Measurements from ENCODE around the gene NUDT16L1.

Gene NUDT16L1

DNA sequence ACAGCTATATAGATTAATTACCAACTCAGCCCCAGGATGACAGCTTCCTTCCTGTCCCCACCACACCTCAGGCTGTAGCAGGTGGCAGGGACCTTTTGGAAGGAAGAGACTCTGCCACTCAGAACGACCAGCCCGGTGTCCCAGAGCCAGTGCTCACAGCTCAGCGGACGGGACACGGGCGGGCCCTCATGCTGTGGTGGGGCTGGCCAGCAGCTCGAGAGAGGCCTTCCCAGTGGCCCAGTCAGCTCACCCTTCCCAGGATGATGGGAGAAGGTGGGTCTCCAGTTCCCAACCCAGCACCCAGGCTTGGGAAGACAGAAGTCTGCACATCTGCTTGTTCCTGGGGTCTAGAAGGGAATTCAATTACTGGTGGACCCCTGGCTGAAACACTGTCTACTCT is 10.5 kb downstream of the NUDT16L1 start:
- Histone ChIP-seq H3K36me3 (replicated peaks; ENCODE audit: insufficient read depth, low read length) (no peaks in the 10 kb centered on the region), H3K4me2 (ENCODE audit: low read depth, low read length) (no peak overlapping the region), H3K9me3 (replicated peaks; ENCODE audit: insufficient read depth, low read length) (no peaks in the 10 kb centered on the region), H3K79me2 (ENCODE audit: low read length) (no peaks in the 10 kb centered on the region), H3K27me3 (replicated peaks; ENCODE audit: insufficient read depth, low read length) (no peaks in the 10 kb centered on the region), H3F3A (ENCODE audit: insufficient read depth, low read length) (no peaks in the 10 kb centered on the region), H4K20me1 (ENCODE audit: insufficient read depth, low read length) (no peaks in the 10 kb centered on the region), H3K9me2 (replicated peaks; ENCODE audit: insufficient read depth, low read length) (no peaks in the 10 kb centered on the region), H3K27ac (ENCODE audit: low read length) (no peak overlapping the region), H2AFZ (ENCODE audit: low read length) (no peak overlapping the region), H3K4me3 (ENCODE audit: low read length) (no peak overlapping the region), H3K9ac (ENCODE audit: low read length) (no peak overlapping the region), H3K4me1 (ENCODE audit: low read length) (no peaks in the 10 kb centered on the region)
- no peak for TF ChIP-seq EZH2phosphoT487 (IDR thresholded peaks at IDR 0.05; ENCODE audit: low read length)
- TF ChIP-seq, protein P1, sequence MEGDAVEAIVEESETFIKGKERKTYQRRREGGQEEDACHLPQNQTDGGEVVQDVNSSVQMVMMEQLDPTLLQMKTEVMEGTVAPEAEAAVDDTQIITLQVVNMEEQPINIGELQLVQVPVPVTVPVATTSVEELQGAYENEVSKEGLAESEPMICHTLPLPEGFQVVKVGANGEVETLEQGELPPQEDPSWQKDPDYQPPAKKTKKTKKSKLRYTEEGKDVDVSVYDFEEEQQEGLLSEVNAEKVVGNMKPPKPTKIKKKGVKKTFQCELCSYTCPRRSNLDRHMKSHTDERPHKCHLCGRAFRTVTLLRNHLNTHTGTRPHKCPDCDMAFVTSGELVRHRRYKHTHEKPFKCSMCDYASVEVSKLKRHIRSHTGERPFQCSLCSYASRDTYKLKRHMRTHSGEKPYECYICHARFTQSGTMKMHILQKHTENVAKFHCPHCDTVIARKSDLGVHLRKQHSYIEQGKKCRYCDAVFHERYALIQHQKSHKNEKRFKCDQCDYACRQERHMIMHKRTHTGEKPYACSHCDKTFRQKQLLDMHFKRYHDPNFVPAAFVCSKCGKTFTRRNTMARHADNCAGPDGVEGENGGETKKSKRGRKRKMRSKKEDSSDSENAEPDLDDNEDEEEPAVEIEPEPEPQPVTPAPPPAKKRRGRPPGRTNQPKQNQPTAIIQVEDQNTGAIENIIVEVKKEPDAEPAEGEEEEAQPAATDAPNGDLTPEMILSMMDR (IDR thresholded peaks at IDR 0.05; ENCODE audit: low read length), result no peak
- no peak for TF ChIP-seq EZH2 (optimal IDR thresholded peaks at IDR 0.05; ENCODE audit: low read depth, low read length)
- no peak for DNase-seq

- Histone ChIP-seq H4K20me1 (ENCODE audit: insufficient read depth, low read length) (no peaks in the 10 kb centered on the region), H3K36me3 (replicated peaks; ENCODE audit: insufficient read depth, low read length) (no peaks in the 10 kb centered on the region), H3K27me3 (replicated peaks; ENCODE audit: insufficient read depth, low read length) (no peaks in the 10 kb centered on the region), H3K27ac (ENCODE audit: low read length) (no peak overlapping the region), H3K4me2 (ENCODE audit: low read depth, low read length) (no peak overlapping the region), H3K9me2 (replicated peaks; ENCODE audit: insufficient read depth, low read length) (no peaks in the 10 kb centered on the region), H3F3A (ENCODE audit: insufficient read depth, low read length) (no peaks in the 10 kb centered on the region), H3K4me3 (ENCODE audit: low read length) (no peak overlapping the region), H3K4me1 (ENCODE audit: low read length) (no peaks in the 10 kb centered on the region), H3K79me2 (ENCODE audit: low read length) (no peaks in the 10 kb centered on the region), H2AFZ (ENCODE audit: low read length) (no peak overlapping the region), H3K9me3 (replicated peaks; ENCODE audit: insufficient read depth, low read length) (no peaks in the 10 kb centered on the region), H3K9ac (ENCODE audit: low read length) (no peak overlapping the region)
- no peak for DNase-seq
- TF ChIP-seq EZH2phosphoT487 (IDR thresholded peaks at IDR 0.05; ENCODE audit: low read length), result no peak
- no peak for TF ChIP-seq EZH2 (optimal IDR thresholded peaks at IDR 0.05; ENCODE audit: low read depth, low read length)
- TF ChIP-seq, protein P1 (IDR thresholded peaks at IDR 0.05; ENCODE audit: low read length), result no peak
Observed at GRCh38 chr16:4704491-4704890, 11.1 kb downstream of the NUDT16L1 start.

DNA sequence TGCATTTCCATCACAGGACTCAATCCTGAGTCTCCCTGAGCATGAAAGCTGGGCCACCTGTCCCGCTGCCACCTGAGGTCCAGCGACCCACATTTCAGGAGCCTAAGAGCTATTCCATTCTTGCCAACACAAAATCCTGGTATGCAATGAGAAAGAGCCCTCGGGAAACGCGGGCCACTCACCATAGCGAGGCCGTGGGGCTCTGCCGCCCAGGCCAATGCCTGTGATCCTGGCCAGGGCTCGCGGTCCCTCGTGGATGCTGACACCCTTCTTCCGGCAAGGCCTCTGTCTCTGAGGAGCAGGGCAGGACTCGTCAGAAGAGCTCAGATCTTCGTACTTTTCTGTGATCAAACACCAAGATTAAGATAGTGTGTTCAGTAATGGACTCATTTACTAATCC is 11.6 kb downstream of the NUDT16L1 start:
- Histone ChIP-seq H3F3A (ENCODE audit: insufficient read depth, low read length) (no peaks in the 10 kb centered on the region), H3K4me1 (ENCODE audit: low read length) (no peaks in the 10 kb centered on the region), H3K4me2 (ENCODE audit: low read depth, low read length) (no peak overlapping the region), H3K4me3 (ENCODE audit: low read length) (no peak overlapping the region), H3K79me2 (ENCODE audit: low read length) (no peaks in the 10 kb centered on the region), H3K9me3 (replicated peaks; ENCODE audit: insufficient read depth, low read length) (no peaks in the 10 kb centered on the region), H3K36me3 (replicated peaks; ENCODE audit: insufficient read depth, low read length) (no peaks in the 10 kb centered on the region), H3K9me2 (replicated peaks; ENCODE audit: insufficient read depth, low read length) (no peaks in the 10 kb centered on the region), H2AFZ (ENCODE audit: low read length) (no peak overlapping the region), H3K27ac (ENCODE audit: low read length) (no peak overlapping the region), H3K9ac (ENCODE audit: low read length) (no peak overlapping the region), H4K20me1 (ENCODE audit: insufficient read depth, low read length) (no peaks in the 10 kb centered on the region), H3K27me3 (replicated peaks; ENCODE audit: insufficient read depth, low read length) (no peaks in the 10 kb centered on the region)
- no peak for TF ChIP-seq EZH2phosphoT487 (IDR thresholded peaks at IDR 0.05; ENCODE audit: low read length)
- TF ChIP-seq, protein P1 (IDR thresholded peaks at IDR 0.05; ENCODE audit: low read length), result no peak
- no peak for TF ChIP-seq EZH2 (optimal IDR thresholded peaks at IDR 0.05; ENCODE audit: low read depth, low read length)
- DNase-seq, result no peak
